Activated T-helper 1 cell treated with anti-CD3 and anti-CD28 coated beads, Interleukin-2, amount 50 U/mL, for 16 hours (primary cell): ENCODE measurements around the gene TRIM67.
"Not testable (repeated sequence)": the region's sequence is repeated elsewhere in the genome, so short reads cannot be mapped to it uniquely, and the experiment has no call there.

Source experiments
- DNase-seq, 2 donors: peaks; one replicate each; pipeline ENCODE4 v3.0.0-alpha.2; 2020; ENCODE audit warnings: low read depth in 1 of 2, low spot score in 1 of 2

TRIM67 gene

GRCh38 chr1:231161667-231162296 is at the start of gene TRIM67:
Gene TRIM67, plus strand, starts transcription at chr1:231162058. Its CDS starts 912 bp downstream, at chr1:231162970.
- no peak for DNase-seq

DNA sequence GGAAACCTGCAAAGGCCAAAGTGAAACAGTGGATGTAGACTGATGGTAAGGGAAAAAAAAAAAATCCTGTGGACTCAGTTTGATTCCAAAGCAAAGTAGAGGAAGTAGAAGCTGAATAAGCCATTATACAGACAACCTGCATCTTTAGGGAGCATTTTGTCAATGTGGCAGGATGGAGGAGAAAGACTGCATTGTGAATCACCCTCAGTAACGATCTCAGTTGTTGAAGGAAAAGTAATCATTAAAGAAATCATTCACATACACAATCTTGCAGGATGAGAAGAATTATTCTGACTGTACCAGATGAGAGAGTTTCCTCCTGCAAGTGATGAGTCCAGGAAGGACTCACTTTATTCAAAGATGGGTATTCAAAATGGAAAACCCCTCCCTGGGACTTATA is 45.1 kb upstream of the TRIM67 start:
- no peak for DNase-seq

DNA sequence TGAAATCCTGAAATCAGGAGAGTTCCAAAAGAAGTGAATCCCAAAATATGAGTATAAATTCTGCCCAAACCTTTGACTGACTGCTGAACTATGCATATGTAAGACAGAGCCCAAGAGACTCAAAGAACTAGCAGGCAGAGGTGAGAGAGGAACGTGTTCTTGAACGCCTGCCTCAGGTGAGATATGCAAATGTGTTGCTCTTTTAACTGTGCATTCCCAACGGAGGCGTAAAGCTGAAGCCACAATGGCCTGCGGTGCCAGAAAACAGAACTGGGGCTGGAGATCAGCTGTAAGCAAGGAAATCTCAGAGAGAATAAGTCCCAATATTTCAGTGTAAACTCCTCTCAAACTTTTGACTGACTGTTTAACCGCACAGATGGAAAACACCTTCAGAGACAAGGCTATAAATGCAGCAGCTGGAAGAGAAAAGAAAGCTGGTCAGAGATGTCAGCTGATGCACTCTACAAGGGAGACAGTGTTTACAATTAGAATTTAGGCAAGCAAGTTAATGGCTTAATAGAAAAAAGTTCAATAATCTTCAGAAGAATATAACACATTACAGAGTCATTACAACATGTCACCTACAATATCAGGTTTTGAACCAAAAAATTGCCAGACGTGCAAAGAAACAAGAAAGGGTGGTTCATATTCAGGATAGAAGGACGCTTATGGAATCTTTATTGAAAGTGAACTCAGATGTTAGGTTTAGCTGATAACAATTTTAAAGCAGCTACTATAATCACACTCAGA is 43.0 kb upstream of the TRIM67 start:
- DNase-seq = no peak

GRCh38 chr1:231121533-231121932 is 40.3 kb upstream of the TRIM67 start:
- no peak for DNase-seq

DNA sequence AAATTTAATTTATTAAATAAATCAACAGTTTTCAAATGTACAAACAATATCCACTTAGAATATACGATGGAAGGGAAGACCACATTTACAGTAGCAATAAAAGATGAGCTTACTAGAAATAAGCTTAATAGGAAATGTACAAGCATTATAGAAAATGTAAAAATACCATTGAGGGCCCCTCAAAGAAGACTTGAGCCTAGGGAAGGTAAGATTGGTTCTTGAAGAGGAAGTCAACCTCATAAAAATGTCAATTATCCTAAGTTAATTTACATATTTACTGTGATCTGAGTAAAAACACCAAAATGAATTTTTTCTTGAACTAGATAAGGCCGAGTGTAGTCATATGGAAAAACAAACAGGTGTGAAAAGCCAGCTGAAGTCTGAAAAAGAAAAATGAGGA is 39.7 kb upstream of the TRIM67 start:
- DNase-seq = no peak

DNA sequence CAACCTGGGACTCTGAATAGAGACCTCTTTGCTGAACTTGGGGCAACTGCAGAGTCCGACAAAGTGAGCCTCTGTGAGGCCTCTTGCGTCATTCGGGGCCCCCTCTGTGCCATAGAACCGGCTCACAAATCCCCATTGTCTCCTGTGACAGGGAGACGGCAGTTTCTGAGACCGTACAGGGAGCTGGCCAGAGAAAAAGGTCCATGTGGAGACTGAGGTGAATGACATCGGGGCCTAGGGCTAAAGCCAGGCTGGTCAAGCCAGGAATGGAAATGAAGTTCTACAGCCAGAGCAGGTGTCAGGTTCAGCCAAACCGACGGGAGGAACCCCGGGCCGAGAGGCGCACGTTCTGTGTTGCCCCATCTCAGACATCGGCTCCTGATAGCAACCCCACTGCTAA is 37.1 kb upstream of the TRIM67 start:
- DNase-seq = no peak

GRCh38 chr1:231125972-231126580 is 35.8 kb upstream of the TRIM67 start:
- no peak for DNase-seq

- DNase-seq = not testable (repeated sequence)
Observed at GRCh38 chr1:231127106-231127505, 34.8 kb upstream of the TRIM67 start.

DNA sequence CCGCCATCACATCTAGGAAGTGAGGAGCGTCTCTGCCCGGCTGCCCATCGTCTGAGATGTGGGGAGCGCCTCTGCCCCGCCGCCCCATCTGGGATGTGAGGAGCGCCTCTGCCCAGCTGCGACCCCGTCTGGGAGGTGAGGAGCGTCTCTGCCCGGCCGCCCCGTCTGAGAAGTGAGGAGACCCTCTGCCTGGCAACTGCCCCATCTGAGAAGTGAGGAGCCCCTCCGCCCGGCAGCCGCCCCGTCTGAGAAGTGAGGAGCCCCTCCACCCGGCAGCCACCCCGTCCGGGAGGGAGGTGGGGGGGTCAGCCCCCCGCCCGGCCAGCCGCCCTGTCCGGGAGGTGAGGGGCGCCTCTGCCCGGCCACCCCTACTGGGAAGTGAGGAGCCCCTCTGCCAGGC is 33.4 kb upstream of the TRIM67 start:
- DNase-seq = not testable (repeated sequence)

DNA sequence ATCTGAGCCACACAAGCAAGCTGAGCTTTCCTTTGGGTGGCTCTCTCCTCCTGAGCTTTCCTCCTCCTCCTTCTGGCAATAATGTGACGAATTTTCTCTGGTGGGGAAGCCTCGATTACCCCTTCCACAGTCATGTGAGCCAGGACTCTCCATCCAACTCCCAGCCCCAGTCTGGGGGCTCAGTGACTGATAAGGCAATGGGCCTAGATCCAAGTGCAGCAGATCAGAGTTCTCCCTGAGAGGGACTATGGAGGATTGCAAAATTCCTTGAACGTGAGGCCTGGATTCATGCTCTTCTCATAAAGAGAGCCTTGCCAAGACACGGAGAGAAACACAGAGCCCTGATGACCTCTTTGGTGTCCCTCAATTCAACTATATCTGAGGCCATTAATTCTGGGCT is 31.3 kb upstream of the TRIM67 start:
- DNase-seq = no peak

GRCh38 chr1:231132591-231132990 is 29.3 kb upstream of the TRIM67 start:
- not testable (repeated sequence) for DNase-seq

- DNase-seq = no peak
Observed at GRCh38 chr1:231134624-231135023, 27.2 kb upstream of the TRIM67 start.

DNA sequence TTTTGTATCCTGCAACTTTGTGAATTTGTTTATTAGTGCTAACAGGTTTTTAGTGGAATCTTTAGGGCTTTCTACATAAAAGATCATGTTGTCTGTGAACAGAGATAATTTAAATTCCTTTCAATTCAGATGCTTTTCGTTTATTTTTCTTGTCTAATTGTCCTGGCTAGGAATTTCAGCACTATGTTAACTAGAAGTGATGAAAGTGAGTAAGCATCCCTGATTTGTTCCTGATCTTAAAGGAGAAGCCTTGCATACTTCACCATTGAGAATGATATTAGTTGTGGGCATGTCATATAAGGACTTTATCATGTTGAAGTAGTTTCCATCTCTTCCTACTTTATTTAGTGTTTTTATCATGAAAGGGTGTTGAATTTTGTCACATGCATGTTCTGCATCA is 23.6 kb upstream of the TRIM67 start:
- no peak for DNase-seq

DNA sequence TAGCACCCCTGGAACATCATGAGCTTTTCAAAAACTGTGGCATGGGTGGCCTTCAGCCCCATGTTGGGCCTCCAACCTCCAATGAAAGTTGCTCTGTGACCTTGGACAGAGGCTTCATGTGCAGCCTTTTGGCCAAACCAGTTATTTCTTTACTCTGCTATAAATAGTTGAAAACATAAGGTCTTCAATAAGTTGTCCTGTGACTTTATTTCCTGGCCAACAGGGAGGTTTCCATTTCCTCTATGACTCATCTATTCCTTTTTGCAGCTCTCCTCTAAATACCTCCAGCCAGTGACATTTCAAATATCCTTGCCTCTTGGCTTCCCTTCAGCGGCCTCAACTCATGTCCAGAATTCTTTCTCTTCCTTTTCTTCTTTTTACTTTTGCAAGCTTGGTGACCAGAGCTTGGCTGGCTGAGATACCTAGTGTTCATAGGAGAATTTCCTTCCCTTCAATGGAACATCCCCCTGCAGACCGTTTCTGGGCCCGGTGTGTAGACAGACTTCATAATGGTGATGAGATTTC is 22.7 kb upstream of the TRIM67 start:
- no peak for DNase-seq

GRCh38 chr1:231139659-231140654 is 21.9 kb upstream of the TRIM67 start:
- no peak for DNase-seq

- no peak for DNase-seq
Observed at GRCh38 chr1:231144416-231145193, 17.3 kb upstream of the TRIM67 start.

GRCh38 chr1:231147896-231148295 is 14.0 kb upstream of the TRIM67 start:
- DNase-seq = no peak

- no peak for DNase-seq
Observed at GRCh38 chr1:231151811-231152210, 10.0 kb upstream of the TRIM67 start.

DNA sequence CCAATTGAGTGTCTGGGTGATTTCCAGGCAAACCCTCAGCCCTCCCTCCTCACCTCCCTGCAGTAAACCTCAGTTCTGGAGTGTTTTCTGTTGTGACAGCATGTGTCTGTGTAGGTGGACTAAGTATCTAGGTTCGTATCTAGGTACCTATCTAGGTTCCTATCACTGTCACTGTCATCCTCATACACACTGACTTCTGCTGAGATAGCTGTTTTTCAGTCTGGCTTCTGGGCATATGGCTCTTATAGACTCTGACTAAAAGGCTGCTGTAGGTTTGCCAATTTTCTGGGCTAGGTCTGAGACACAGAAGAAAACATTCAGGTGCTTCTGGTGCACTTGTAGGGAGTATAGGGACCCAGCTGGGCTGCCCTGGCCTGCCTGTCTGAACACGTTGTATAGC is 8.1 kb upstream of the TRIM67 start:
- DNase-seq = no peak

DNA sequence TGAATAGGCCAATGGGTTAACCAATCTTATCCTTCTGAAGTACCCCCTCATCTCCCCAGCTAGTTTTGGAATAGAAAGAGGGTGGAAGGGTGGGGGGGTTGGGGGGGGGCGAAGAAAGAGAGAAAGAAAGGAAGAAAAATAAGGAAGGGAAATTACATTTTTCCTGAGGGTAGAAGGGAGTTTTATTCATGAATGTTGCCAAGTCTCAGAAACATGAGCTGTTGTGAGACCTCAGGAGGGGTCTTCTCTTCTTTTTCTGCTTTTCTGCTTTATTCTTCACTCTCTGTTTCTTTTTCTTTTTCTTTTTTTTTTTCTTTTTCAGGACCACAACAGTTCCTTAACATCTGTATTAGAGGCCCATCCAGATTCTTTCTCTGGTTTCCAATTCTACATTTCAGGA is 6.0 kb upstream of the TRIM67 start:
- DNase-seq = no peak
